NCI-H146 treated with DMSO at 0.1 percent for 48 hours (cell line): ENCODE results near the gene CTTNBP2NL.

ENCODE experiments used
- DNase-seq: peaks from one replicate; lab custom pipeline; 2025; ENCODE audit not compliant: unreplicated experiment; lab: John Stamatoyannopoulos, UW

The CTTNBP2NL gene

DNA sequence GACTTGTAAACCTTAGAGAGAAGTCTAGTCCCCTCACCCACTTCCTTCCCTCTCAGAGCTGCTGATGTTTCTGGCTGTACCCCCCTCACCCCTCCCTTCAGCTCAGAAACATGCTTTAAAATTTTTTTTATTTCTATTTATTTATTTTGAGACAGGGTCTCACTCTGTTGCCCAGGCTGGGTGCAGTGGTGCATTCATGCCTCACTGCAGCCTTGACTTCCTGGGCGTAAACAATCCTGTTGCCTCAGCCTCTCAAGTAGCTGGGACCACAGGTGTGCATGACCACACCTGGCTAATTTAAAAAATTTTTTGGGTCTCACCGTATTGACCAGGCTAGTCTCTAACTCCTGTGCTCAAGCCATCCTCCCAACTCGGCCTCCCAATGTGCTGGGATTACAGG lies 109.9 kb downstream of the CTTNBP2NL start:
- DNase-seq = no peak

DNA sequence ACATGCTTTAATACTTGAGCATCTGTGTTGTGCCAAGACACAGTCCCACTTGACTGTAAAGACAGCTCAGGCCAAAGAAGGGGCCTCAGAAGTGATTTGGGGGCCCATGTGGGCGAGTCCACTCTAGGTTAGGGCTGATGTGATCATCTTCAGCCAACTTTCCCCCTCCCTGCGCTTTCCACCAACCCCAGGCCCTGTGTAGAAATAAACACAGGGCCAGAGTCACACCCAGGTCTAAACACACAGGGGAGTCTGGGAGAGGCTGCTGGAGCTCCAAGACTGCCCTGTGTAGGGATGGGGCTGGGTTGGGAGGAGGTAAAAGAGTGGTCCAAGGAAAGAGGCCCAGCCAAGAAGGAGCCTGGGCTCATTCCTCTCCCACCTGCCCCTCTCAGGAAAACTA lies 110.3 kb downstream of the CTTNBP2NL start:
- DNase-seq = no peak

DNA sequence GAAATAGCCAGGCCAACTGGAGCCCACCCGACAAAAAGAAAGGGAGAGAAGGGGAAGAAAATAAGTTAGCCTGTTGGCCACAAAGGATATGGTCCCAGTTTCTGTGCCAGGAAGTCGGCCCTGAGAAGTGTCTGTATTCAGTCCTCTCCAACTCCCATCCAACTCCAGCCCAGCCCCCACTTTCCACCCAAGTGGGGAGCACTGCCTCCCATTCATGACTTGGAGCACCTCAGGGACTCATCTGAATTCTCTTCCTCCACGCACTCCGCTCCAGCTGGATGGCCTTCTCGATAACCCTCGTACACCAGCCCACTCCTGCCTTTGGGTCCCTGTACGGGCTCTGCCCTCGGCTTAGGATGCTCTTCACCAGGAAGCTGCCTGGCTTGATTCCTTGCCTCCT lies 110.7 kb downstream of the CTTNBP2NL start:
- DNase-seq = no peak

DNA sequence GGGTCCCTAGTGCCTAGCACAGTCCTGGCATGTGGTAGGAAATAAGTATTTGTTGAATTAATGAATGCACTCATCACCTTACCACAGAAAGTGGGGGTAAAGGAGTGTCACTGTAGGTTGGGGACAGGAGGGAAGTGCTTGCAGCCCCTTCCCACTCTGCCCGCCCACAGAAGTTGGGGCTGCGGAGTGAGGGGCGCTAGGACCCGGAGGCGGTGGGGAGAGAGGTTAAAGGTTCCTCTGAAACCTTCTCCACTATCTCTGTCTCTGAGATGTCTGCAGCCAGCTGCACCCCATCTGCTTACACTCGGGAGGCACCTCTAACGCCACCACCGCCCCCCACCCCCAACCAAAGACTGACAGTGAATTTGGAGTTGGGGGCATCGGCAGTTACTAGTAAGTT lies 111.3 kb downstream of the CTTNBP2NL start:
- no peak for DNase-seq

DNA sequence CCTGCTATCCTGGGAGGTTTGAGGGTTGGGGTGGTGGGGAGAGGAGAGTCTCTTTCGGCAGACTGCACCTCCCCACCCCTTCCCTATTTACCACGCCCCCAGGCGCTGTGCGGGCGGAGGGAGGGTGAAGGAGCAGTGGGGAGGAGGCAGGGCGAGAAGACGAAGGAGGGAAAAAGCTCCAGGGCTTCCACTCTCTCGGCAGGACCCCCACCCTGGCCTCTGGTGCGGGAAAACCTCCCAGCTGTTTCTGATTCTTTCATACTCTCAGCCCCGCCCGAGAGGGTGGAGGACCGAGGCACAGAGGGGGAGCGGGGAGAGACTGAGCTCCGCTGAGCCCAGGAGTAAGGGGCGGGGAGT lies 111.9 kb downstream of the CTTNBP2NL start:
- DNase-seq = no peak

DNA sequence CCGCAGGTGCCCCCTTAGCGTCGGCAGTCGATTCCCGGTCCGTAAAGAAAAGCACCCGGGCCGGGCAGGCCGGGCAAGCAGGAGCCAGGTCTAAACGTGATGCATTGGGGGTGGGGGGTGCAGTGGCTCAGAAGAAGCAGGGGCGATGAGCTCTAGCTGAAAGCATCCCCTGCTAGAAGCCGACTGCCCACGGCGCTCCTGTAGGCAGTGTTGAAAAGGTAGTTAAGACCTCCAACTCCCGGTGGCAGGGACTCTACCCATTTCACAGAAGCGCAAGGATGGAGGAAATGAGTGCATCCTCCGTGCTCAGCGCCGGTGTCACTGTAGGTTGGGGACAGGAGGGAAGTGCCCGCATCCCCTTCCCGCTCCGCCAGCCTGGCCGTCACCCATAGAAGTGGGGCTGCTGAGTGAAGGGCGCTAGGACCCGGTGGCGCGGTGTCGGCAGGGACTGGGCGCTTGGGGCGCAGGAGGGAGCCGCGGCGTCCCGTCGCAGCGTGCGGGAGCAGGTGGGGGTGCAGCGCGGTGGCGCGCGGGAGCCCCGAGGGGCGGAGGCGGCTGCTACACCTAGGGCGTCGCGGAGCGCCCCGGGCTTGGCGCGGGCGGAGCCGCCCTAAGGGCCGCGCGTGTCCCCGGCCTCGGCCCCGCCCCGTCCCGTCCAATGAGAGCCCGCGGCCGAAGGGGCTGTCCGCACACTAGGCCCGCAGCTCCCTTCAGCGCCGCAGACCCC lies 112.4 kb downstream of the CTTNBP2NL start, which contains the start of gene WNT2B:
WNT2B (plus strand) TSS at position 688 of the 727 bp plus-strand sequence. CDS start 298 bp downstream, outside the sequence.
- peak; percentile 10 for DNase-seq

DNA sequence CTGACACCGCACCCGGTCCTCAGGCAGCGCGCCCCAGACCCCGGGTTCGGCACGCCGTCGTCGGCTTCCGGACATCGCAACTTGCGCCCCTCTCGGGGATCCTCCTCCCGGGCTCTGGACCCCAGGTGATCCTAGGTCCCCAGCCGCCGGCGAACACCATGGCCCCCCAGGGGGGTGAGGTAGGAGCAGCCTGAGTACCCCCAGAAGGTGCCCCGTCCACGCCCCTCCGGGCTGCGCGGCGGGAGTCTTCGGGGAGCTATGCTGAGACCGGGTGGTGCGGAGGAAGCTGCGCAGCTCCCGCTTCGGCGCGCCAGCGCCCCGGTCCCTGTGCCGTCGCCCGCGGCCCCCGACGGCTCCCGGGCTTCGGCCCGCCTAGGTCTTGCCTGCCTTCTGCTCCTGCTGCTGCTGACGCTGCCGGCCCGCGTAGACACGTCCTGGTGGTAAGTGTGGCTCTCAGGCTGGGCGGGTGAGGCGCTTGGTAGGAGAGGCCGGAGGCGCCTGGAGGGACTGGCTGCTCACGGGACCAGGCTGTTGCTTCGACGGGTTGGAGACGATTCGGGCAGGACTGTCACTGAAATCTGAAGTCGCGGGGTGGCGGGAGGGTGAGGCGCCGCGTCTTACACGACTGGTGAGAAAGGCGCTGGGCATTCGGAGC lies 113.1 kb downstream of the CTTNBP2NL start:
- no peak for DNase-seq

DNA sequence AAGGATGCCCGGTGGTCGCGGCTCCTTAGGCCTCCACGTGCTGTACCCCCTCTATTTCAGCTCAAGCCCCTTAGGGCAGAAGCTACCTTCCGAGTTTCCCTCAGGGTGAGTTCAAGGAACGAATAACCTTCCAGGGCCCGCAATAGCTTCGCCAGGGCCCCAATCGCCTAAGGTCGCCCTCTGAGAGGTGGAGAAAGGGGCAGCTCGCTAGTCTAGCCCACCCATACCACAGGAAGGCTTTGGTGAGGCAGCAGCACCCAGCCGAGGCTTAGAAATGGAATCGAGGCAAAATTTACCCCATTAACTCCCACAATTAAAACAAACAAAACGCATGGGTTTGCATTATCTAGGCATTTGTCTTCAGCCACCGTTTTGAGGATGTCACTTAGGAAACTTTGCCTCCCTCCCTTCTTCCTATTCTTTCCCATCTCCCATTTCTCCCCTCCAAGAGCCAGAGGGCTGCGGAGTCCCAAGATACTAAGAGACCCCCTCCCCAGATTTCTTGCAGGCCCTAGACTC lies 113.7 kb downstream of the CTTNBP2NL start:
- DNase-seq = no peak

DNA sequence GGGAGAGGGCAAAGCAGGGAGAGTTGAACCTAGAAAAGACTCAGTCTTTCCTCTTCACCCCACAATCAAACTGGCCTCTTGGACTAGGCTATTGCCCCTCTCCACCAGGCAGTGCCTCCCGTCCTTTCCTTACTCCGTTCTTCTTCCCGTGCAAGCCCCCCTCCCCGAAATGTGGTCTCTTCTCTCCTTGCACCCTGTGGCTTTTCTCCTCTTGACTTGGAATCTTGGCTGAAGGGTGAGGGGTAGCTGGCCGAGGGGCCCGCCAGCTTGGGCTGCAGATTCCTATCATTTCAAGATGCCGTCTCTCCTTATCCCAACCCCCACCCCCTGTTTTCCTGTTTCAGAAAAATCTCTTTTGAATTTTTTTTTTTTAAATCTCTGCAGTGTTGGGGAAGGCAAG lies 114.3 kb downstream of the CTTNBP2NL start:
- DNase-seq = no peak
